ENCODE data around the gene RHOT1. TPM values are rescaled to one million over a fixed set of nuclear protein-coding genes. Genes with fewer than 3 reads are reported as not detected.
"Not testable (repeated sequence)": the region's sequence is repeated elsewhere in the genome, so short reads cannot be mapped to it uniquely, and the experiment has no call there.

The RHOT1 gene
- total RNA-seq, 1 donor from 2014 or later: 25.7 TPM

- peaks cover 3% of the 10 kb centered on the region for H3K27me3 Mint-ChIP-seq (ENCODE audit: low read depth)
- DNase-seq (ENCODE audit: low spot score): no peak
- peaks cover 12% of the 10 kb centered on the region for H3K4me1 Mint-ChIP-seq (ENCODE audit: low read depth)
- H3K27ac Mint-ChIP-seq: no peak overlapping the region
- H3K9me3 Mint-ChIP-seq: no peaks in the 10 kb centered on the region
- H3K4me3 Mint-ChIP-seq (ENCODE audit: low read depth): no peak overlapping the region
- peaks cover 5% of the 10 kb centered on the region for H3K36me3 Mint-ChIP-seq (ENCODE audit: low read depth)
- intact Hi-C loops (cut with micrococcal nuclease): no loop called here
Observed at GRCh38 chr17:32126746-32127145, 15.6 kb upstream of the RHOT1 start.

GRCh38 chr17:32127158-32127897, 15.0 kb upstream of the RHOT1 start:
- Mint-ChIP-seq H3K27me3 (ENCODE audit: low read depth) (peaks cover 3% of the 10 kb centered on the region), H3K36me3 (ENCODE audit: low read depth) (peaks cover 5% of the 10 kb centered on the region), H3K9me3 (no peaks in the 10 kb centered on the region), H3K4me1 (ENCODE audit: low read depth) (peaks cover 12% of the 10 kb centered on the region), H3K27ac (peak overlapping the region; percentile 92), H3K4me3 (ENCODE audit: low read depth) (peak overlapping the region; percentile 87)
- peak; percentile 82 for DNase-seq (ENCODE audit: low spot score)
- intact Hi-C loops (cut with micrococcal nuclease): no loop called here

- H3K27me3 Mint-ChIP-seq (ENCODE audit: low read depth); intact Hi-C loops (cut with micrococcal nuclease); H3K36me3 Mint-ChIP-seq (ENCODE audit: low read depth); H3K9me3 Mint-ChIP-seq; DNase-seq (ENCODE audit: low spot score): not testable (repeated sequence)
- H3K4me1 Mint-ChIP-seq (ENCODE audit: low read depth): peaks cover 12% of the 10 kb centered on the region
- H3K27ac Mint-ChIP-seq: peak overlapping the region; percentile 58
- peak overlapping the region; percentile 87 for H3K4me3 Mint-ChIP-seq (ENCODE audit: low read depth)
Observed at GRCh38 chr17:32128470-32128869, 13.8 kb upstream of the RHOT1 start.

- H3K4me3 Mint-ChIP-seq (ENCODE audit: low read depth); intact Hi-C loops (cut with micrococcal nuclease); H3K9me3 Mint-ChIP-seq; H3K4me1 Mint-ChIP-seq (ENCODE audit: low read depth); H3K27me3 Mint-ChIP-seq (ENCODE audit: low read depth); H3K36me3 Mint-ChIP-seq (ENCODE audit: low read depth); H3K27ac Mint-ChIP-seq; DNase-seq (ENCODE audit: low spot score): not testable (repeated sequence)
Observed at GRCh38 chr17:32135497-32136117, 6.7 kb upstream of the RHOT1 start.

GRCh38 chr17:32136856-32137255, 5.4 kb upstream of the RHOT1 start:
- no peaks in the 10 kb centered on the region for H3K9me3 Mint-ChIP-seq
- H3K27ac Mint-ChIP-seq: peak overlapping the region; percentile 14
- DNase-seq (ENCODE audit: low spot score): no peak
- peaks cover 16% of the 10 kb centered on the region for H3K4me1 Mint-ChIP-seq (ENCODE audit: low read depth)
- H3K27me3 Mint-ChIP-seq (ENCODE audit: low read depth): no peaks in the 10 kb centered on the region
- H3K36me3 Mint-ChIP-seq (ENCODE audit: low read depth): no peaks in the 10 kb centered on the region
- intact Hi-C loops (cut with micrococcal nuclease): no loop called here
- H3K4me3 Mint-ChIP-seq (ENCODE audit: low read depth): no peak overlapping the region

GRCh38 chr17:32139504-32139903, 2.8 kb upstream of the RHOT1 start:
- not testable (repeated sequence) for H3K36me3 Mint-ChIP-seq (ENCODE audit: low read depth); H3K27ac Mint-ChIP-seq; H3K27me3 Mint-ChIP-seq (ENCODE audit: low read depth); DNase-seq (ENCODE audit: low spot score); H3K4me3 Mint-ChIP-seq (ENCODE audit: low read depth); H3K9me3 Mint-ChIP-seq
- intact Hi-C loops (cut with micrococcal nuclease): loop anchor here (2.0 kb wide), 1 partner anchor 131 kb away; no protein-coding TSS in a partner anchor
- H3K4me1 Mint-ChIP-seq (ENCODE audit: low read depth): peaks cover 25% of the 10 kb centered on the region

GRCh38 chr17:32141258-32141657, 1.0 kb upstream of the RHOT1 start:
- Mint-ChIP-seq H3K27me3 (ENCODE audit: low read depth) (no peaks in the 10 kb centered on the region), H3K36me3 (ENCODE audit: low read depth) (peaks cover 5% of the 10 kb centered on the region), H3K4me1 (ENCODE audit: low read depth) (peaks cover 25% of the 10 kb centered on the region), H3K9me3 (no peaks in the 10 kb centered on the region), H3K27ac (peak overlapping the region; percentile 74), H3K4me3 (ENCODE audit: low read depth) (peak overlapping the region; percentile 77)
- intact Hi-C loops (cut with micrococcal nuclease): loop anchor here (5.0 to 10.0 kb wide), 2 partner anchors 194 to 239 kb away; partner anchors contain the start of gene UTP6
- no peak for DNase-seq (ENCODE audit: low spot score)

- DNase-seq (ENCODE audit: low spot score): no peak
- Mint-ChIP-seq H3K4me1 (ENCODE audit: low read depth) (peaks cover 23% of the 10 kb centered on the region), H3K4me3 (ENCODE audit: low read depth) (peak overlapping the region; percentile 77), H3K36me3 (ENCODE audit: low read depth) (peaks cover 5% of the 10 kb centered on the region), H3K27ac (peak overlapping the region; percentile 74), H3K27me3 (ENCODE audit: low read depth) (no peaks in the 10 kb centered on the region), H3K9me3 (no peaks in the 10 kb centered on the region)
- intact Hi-C loops (cut with micrococcal nuclease): loop anchor here (5.0 to 10.0 kb wide), 2 partner anchors 193 to 239 kb away; partner anchors contain the start of gene UTP6
Observed at GRCh38 chr17:32141679-32142037, 644 bp upstream of the RHOT1 start.

GRCh38 chr17:32142857-32143526, 690 bp downstream of the RHOT1 start:
- intact Hi-C loops (cut with micrococcal nuclease): loop anchor here (5.0 to 10.0 kb wide), 2 partner anchors 192 to 241 kb away; partner anchors contain the start of gene UTP6
- DNase-seq (ENCODE audit: low spot score): peak; percentile 21
- peak overlapping the region; percentile 99 for H3K4me3 Mint-ChIP-seq (ENCODE audit: low read depth)

GRCh38 chr17:32143527-32143870, 1.2 kb downstream of the RHOT1 start:
- Mint-ChIP-seq H3K27me3 (ENCODE audit: low read depth) (no peaks in the 10 kb centered on the region), H3K4me1 (ENCODE audit: low read depth) (peaks cover 19% of the 10 kb centered on the region), H3K36me3 (ENCODE audit: low read depth) (peaks cover 7% of the 10 kb centered on the region), H3K4me3 (ENCODE audit: low read depth) (peak overlapping the region; percentile 99), H3K27ac (no peak overlapping the region), H3K9me3 (no peaks in the 10 kb centered on the region)
- intact Hi-C loops (cut with micrococcal nuclease): loop anchor here (5.0 to 10.0 kb wide), 2 partner anchors 191 to 241 kb away; partner anchors contain the start of gene UTP6
- DNase-seq (ENCODE audit: low spot score): no peak

More at GRCh38 chr17:32142857-32143526, 690 bp downstream of the RHOT1 start:
- Mint-ChIP-seq H3K27ac (peak overlapping the region; percentile 87), H3K4me1 (ENCODE audit: low read depth) (peaks cover 19% of the 10 kb centered on the region), H3K27me3 (ENCODE audit: low read depth) (no peaks in the 10 kb centered on the region), H3K36me3 (ENCODE audit: low read depth) (peaks cover 7% of the 10 kb centered on the region), H3K9me3 (no peaks in the 10 kb centered on the region)

GRCh38 chr17:32144442-32144841, 2.1 kb downstream of the RHOT1 start:
- not testable (repeated sequence) for H3K27ac Mint-ChIP-seq; H3K4me3 Mint-ChIP-seq (ENCODE audit: low read depth); H3K9me3 Mint-ChIP-seq; DNase-seq (ENCODE audit: low spot score); H3K27me3 Mint-ChIP-seq (ENCODE audit: low read depth); H3K36me3 Mint-ChIP-seq (ENCODE audit: low read depth)
- intact Hi-C loops (cut with micrococcal nuclease): loop anchor here (5.0 to 10.0 kb wide), 2 partner anchors 190 to 242 kb away; partner anchors contain the start of gene UTP6
- H3K4me1 Mint-ChIP-seq (ENCODE audit: low read depth): peaks cover 18% of the 10 kb centered on the region

- H3K4me1 Mint-ChIP-seq (ENCODE audit: low read depth): peaks cover 8% of the 10 kb centered on the region
- no peaks in the 10 kb centered on the region for H3K27me3 Mint-ChIP-seq (ENCODE audit: low read depth)
- intact Hi-C loops (cut with micrococcal nuclease): loop anchor here (10.0 kb wide), 1 partner anchor 186 kb away; no protein-coding TSS in a partner anchor
- H3K4me3 Mint-ChIP-seq (ENCODE audit: low read depth): no peak overlapping the region
- peaks cover 14% of the 10 kb centered on the region for H3K36me3 Mint-ChIP-seq (ENCODE audit: low read depth)
- H3K9me3 Mint-ChIP-seq: no peaks in the 10 kb centered on the region
- H3K27ac Mint-ChIP-seq: no peak overlapping the region
- no peak for DNase-seq (ENCODE audit: low spot score)
Observed at GRCh38 chr17:32148351-32148750, 6.0 kb downstream of the RHOT1 start.

All from activated T-helper 2 cell treated with anti-CD3 and anti-CD28 coated beads, Interferon-gamma antibody, Interleukin-2, Interleukin-4, amounts not matched to agents 10 μg/mL and 5 μg/mL and 100 μg/mL, durations not matched to agents 14 hours and 24 hours and 36 hours (primary cell).